GM19351 (cell line): ENCODE results near the gene TXNDC8.
"Not testable (repeated sequence)": the region's sequence is repeated elsewhere in the genome, so short reads cannot be mapped to it uniquely, and the experiment has no call there.

Experiments used
- ATAC-seq: cut with Tn5 transposase; IDR thresholded peaks from one replicate; pipeline ENCODE4 v1.9.1; 2021; ENCODE audit warnings: mild to moderate bottlenecking, moderate library complexity; ENCODE audit not compliant: unreplicated experiment

The TXNDC8 gene

GRCh38 chr9:110337727-110338126 is at the start of gene TXNDC8:
Gene TXNDC8 (minus strand): TSS chr9:110337863.
- ATAC-seq: no peak

- ATAC-seq: no peak
Measured at GRCh38 chr9:110383491-110383890, 45.8 kb upstream of the TXNDC8 start.

GRCh38 chr9:110382731-110383130 is 45.1 kb upstream of the TXNDC8 start:
- ATAC-seq: no peak

- ATAC-seq: no peak
Measured at GRCh38 chr9:110371411-110372007, 33.8 kb upstream of the TXNDC8 start.

GRCh38 chr9:110370315-110370714 is 32.7 kb upstream of the TXNDC8 start:
- no peak for ATAC-seq

GRCh38 chr9:110364451-110364850 is 26.8 kb upstream of the TXNDC8 start:
- no peak for ATAC-seq

GRCh38 chr9:110358992-110359391 is 21.3 kb upstream of the TXNDC8 start:
- not testable (repeated sequence) for ATAC-seq

- no peak for ATAC-seq
Measured at GRCh38 chr9:110357505-110357904, 19.8 kb upstream of the TXNDC8 start.

- no peak for ATAC-seq
Measured at GRCh38 chr9:110356639-110357395, 19.2 kb upstream of the TXNDC8 start.

GRCh38 chr9:110355911-110356310 is 18.2 kb upstream of the TXNDC8 start:
- ATAC-seq: no peak

GRCh38 chr9:110351009-110351467 is 13.4 kb upstream of the TXNDC8 start:
- no peak for ATAC-seq

- ATAC-seq: no peak
Measured at GRCh38 chr9:110346325-110346724, 8.7 kb upstream of the TXNDC8 start.

- ATAC-seq: no peak
Measured at GRCh38 chr9:110344821-110345220, 7.2 kb upstream of the TXNDC8 start.

- no peak for ATAC-seq
Measured at GRCh38 chr9:110343551-110343950, 5.9 kb upstream of the TXNDC8 start.

- no peak for ATAC-seq
Measured at GRCh38 chr9:110340306-110340705, 2.6 kb upstream of the TXNDC8 start.

- no peak for ATAC-seq
Measured at GRCh38 chr9:110338143-110338542, 480 bp upstream of the TXNDC8 start.

GRCh38 chr9:110336363-110336762 is 1.3 kb downstream of the TXNDC8 start:
- ATAC-seq: no peak

- peak; percentile 10 for ATAC-seq
Measured at GRCh38 chr9:110334871-110335270, 2.8 kb downstream of the TXNDC8 start.

- ATAC-seq: peak; percentile 80
Measured at GRCh38 chr9:110334183-110334582, 3.5 kb downstream of the TXNDC8 start.

- no peak for ATAC-seq
Measured at GRCh38 chr9:110332766-110333165, 4.9 kb downstream of the TXNDC8 start.

GRCh38 chr9:110330484-110331105 is 7.1 kb downstream of the TXNDC8 start:
- no peak for ATAC-seq

GRCh38 chr9:110329639-110330230 is 7.9 kb downstream of the TXNDC8 start:
- ATAC-seq: no peak
